Activated naive CD4-positive, alpha-beta T cell treated with anti-CD3 and anti-CD28 coated beads for 36 hours (primary cell): ENCODE data around the gene TTYH2. TPM values are rescaled to one million over a fixed set of nuclear protein-coding genes. Genes with fewer than 3 reads are reported as not detected.

Experiments
- CTCF ChIA-PET: fragments of 350-600 bp; sonication (Branson Sonifier 250); formaldehyde crosslinking; loops from one replicate; lab custom pipeline; 2021; ENCODE audit warnings: antibody characterized with exemption; lab: Charles Lee
- DNase-seq: peaks from one replicate; pipeline ENCODE4 v3.0.0-alpha.2; 2020
- H3K27ac Mint-ChIP-seq: one replicate; pipeline ENCODE4 v1.8.0; 2021; ENCODE audit warnings: mild to moderate bottlenecking, mixed read lengths
- H3K27me3 Mint-ChIP-seq: one replicate; pipeline ENCODE4 v1.8.0; 2021; ENCODE audit warnings: low read depth, mixed read lengths
- H3K36me3 Mint-ChIP-seq: one replicate; pipeline ENCODE4 v1.8.0; 2021; ENCODE audit warnings: low read depth, mixed read lengths
- H3K4me1 Mint-ChIP-seq: one replicate; pipeline ENCODE4 v1.8.0; 2021; ENCODE audit warnings: low read depth, mixed read lengths
- H3K4me3 Mint-ChIP-seq: one replicate; pipeline ENCODE4 v1.8.0; 2021; ENCODE audit warnings: mild to moderate bottlenecking, moderate library complexity, mixed read lengths
- H3K9me3 Mint-ChIP-seq: one replicate; pipeline ENCODE4 v1.8.0; 2021; ENCODE audit warnings: mixed read lengths
- intact Hi-C: fragments of 100-400 bp; cut with micrococcal nuclease; formaldehyde crosslinking; loops from one replicate; pipeline ENCODE4 v1.15.1; 2023
- total RNA-seq, 2 experiments: library from RNA; stranded (reverse); gene quantifications; one replicate each; pipeline ENCODE4 v1.2.3, GENCODE V29; 2021

The TTYH2 gene
- total RNA-seq, 2 experiments from 2014 or later = 2.5 to 2.8 TPM

DNA sequence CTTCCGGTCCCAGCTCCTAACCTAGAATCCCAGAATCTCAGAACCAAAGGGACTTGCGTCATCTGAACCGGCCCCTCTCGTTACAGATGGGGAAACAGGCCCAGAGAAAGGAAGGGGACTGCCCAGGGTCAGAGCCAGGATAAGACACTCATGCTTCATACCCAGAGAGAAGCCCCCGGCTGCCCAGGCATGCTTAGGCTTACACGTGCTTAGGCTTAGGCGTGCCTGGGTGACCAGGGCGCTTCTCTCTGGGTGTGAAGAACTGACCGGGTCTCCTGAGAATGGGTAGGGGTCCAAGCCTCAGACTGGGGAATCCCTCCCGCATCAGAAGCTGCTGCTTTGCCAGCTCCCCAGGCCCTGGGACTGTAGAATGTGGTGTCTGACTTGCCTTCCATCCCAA lies 30.8 kb downstream of the TTYH2 start:
- Mint-ChIP-seq H3K27me3 (no peaks in the 10 kb centered on the region), H3K36me3 (no peaks in the 10 kb centered on the region), H3K4me1 (no peaks in the 10 kb centered on the region), H3K4me3 (no peak overlapping the region), H3K27ac (no peak overlapping the region), H3K9me3 (no peaks in the 10 kb centered on the region)
- intact Hi-C loops = no loop called here
- CTCF ChIA-PET = interaction anchor here (0.6 to 1.1 kb wide), 2 partner anchors 17 to 421 kb away, joined by 3 read pairs; no protein-coding TSS in a partner anchor
- no peak for DNase-seq

DNA sequence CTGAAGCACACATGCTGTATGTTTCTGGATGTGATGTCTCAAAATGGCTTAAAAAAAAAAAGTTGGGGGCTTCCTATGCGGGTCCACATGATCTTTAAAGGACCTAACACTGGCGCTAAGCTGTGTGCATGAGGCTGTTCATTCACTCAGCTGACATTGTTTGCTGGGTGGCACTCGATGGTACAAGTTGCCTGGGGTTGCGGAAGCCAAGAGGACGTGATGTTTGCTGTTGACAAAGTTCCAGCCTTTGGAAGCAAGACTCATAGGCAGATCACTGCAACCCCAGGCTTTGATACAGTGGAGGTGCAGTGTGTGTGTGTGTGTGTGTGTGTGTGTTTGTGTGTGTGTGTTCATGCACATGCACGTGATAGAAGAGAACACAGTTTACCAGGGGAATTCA lies 31.2 kb downstream of the TTYH2 start:
- Mint-ChIP-seq H3K27ac (no peak overlapping the region), H3K36me3 (no peaks in the 10 kb centered on the region), H3K4me3 (no peak overlapping the region), H3K9me3 (no peaks in the 10 kb centered on the region), H3K27me3 (no peaks in the 10 kb centered on the region), H3K4me1 (no peaks in the 10 kb centered on the region)
- no peak for DNase-seq
- intact Hi-C loops = no loop called here
- CTCF ChIA-PET = interaction anchor here (1.1 kb wide), 1 partner anchor 17 kb away, joined by 3 read pairs; no protein-coding TSS in a partner anchor

DNA sequence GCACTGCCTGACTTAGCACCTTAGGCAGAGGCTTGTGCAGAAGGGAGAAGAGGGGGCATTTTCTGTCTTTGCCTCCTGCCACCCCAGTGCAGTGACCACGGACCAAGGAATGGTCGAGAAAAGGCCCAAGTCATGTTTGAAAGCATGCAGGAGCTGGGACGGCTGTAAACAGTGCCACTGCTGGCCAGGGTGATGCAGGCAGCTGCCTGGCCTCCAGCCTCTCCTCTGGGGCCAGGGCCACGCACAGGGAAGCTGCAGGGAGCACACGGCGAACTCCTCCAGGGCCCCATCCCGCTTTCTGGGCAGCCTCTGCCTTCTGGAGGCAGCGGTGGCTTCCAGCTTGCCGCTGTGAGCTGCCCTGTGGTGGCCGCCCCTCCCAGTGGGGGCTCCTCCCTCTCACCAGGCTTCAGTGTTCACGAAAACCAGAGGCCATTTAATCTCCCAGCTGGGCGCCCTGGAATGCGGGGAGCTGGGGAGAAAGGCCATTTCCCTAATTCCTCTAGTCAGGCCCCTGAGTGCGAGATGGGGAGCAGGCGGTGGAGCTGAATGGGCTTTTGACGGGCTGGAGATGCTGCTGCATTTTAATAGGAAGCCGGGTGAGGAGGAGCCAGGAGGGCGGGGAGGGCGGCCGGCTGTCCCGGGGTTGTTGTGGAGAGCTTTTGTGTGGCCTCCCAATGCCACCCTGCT lies 31.9 kb downstream of the TTYH2 start:
- intact Hi-C loops = no loop called here
- Mint-ChIP-seq H3K27me3 (no peaks in the 10 kb centered on the region), H3K36me3 (no peaks in the 10 kb centered on the region), H3K4me3 (no peak overlapping the region), H3K27ac (no peak overlapping the region), H3K9me3 (no peaks in the 10 kb centered on the region), H3K4me1 (no peaks in the 10 kb centered on the region)
- DNase-seq = no peak
- CTCF ChIA-PET = interaction anchor here (1.1 kb wide), 1 partner anchor 16 kb away, joined by 3 read pairs; no protein-coding TSS in a partner anchor

DNA sequence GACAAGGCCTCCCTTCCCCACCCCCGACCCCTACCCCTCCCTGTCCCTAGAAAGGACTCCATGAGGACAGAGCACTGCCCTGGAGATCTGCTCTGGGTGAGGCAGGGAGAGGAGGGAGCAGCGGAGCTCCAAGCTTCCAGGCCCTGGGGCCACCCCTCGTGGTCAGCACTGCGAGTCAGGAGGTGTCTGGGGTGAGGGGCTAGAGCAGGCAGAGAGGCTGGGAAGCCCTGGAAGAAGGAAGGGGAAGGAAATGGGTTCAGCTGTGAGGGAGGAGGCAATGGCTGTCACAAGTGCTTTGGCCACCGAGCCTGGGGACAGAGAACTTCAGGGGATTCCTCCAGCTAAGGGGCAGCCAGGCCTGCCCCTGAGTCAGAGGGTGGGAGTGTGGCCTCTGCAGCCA lies 32.5 kb downstream of the TTYH2 start:
- H3K36me3 Mint-ChIP-seq = no peaks in the 10 kb centered on the region
- no peaks in the 10 kb centered on the region for H3K9me3 Mint-ChIP-seq
- no peak for DNase-seq
- no peak overlapping the region for H3K27ac Mint-ChIP-seq
- CTCF ChIA-PET = no interaction called here
- intact Hi-C loops = no loop called here
- no peaks in the 10 kb centered on the region for H3K27me3 Mint-ChIP-seq
- no peaks in the 10 kb centered on the region for H3K4me1 Mint-ChIP-seq
- H3K4me3 Mint-ChIP-seq = no peak overlapping the region

DNA sequence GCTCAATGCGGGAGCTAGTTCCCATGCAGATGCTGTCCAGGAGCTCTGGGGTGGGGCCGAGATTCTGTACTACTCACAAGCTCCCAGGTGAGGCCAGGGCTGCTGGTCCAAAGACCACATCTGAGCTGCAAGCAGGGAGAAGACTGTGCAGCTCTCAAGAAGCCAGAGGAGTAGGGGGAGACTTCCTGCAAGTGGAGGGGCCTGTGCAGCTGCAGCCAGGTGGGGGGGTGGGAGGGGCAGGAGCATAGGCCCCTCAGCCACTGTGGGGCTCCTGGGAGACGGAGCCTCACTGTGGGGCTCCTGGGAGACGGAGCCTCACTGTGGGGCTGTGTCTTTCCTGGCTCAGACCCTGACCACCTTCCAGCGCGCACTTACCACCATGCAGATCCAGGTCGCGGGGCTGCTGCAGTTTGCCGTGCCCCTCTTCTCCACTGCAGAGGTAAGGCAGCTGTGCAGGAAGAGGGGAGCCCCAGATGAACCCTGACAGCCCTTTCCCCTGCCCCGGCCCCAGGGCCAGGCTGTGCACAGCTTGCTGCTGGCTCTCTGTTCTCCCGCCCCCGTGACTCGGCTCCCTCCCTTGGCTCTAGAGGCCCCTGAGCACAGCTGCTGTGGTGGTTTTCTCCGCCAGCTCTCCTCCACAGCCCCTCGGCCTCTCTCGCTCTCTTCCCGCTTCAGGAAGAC lies 36.4 kb downstream of the TTYH2 start:
- no peak for DNase-seq
- H3K4me3 Mint-ChIP-seq = no peak overlapping the region
- CTCF ChIA-PET = no interaction called here
- H3K36me3 Mint-ChIP-seq = no peaks in the 10 kb centered on the region
- no peaks in the 10 kb centered on the region for H3K9me3 Mint-ChIP-seq
- intact Hi-C loops = no loop called here
- H3K27me3 Mint-ChIP-seq = no peaks in the 10 kb centered on the region
- no peaks in the 10 kb centered on the region for H3K4me1 Mint-ChIP-seq
- no peak overlapping the region for H3K27ac Mint-ChIP-seq

DNA sequence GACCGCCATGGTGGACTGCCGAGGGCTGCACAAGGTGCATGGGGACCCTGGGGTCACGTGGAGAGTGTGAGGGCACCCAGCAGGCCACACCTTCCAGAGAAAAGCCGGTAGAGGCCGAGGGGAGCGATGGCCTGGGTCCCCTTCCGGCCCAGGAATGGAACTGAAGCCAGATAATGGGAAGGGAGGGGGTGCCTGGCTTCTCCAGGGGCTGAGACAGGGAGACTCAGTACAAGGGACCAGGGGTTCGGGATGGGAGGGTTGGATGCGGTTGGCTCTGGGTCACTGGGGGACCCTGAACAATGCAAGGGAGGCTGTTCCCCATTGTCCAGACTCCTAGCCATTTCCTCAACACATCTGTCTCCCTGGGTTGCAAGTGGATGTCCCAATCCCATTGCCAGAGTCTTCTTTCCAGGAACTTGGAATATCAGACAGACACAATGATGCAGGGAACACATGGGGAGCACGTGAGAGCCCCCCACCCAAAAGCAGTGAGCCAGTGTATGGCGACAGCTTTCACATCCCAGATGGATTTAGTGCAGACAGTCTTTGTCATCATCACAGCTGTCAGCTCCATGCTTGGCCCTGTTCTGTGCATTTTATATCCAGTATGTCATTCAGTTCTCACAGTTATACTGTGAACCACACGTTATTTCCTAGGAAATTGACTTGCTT lies 37.1 kb downstream of the TTYH2 start:
- Mint-ChIP-seq H3K9me3 (no peaks in the 10 kb centered on the region), H3K27me3 (no peaks in the 10 kb centered on the region), H3K4me1 (no peaks in the 10 kb centered on the region), H3K27ac (no peak overlapping the region), H3K36me3 (no peaks in the 10 kb centered on the region), H3K4me3 (no peak overlapping the region)
- no peak for DNase-seq
- intact Hi-C loops = no loop called here
- CTCF ChIA-PET = no interaction called here

DNA sequence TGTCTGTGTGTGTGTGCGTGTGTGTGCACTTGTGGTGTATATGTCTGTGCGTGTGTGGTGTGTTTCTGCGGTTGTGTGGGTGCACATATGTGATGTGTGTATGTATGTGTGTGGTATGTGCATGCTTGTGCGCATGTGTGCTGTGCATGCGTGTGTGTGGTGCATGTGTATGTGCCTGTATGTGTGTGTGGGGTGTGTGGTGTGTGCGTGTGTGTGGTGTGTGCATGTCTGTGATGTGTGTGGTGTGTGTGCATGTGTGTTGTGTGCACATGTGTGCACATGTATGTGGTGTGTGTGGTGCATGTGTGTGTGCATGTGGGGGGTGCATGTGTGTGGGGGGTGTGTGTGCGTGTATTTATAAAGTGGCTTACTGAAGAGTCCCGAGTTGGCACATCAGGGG lies 37.7 kb downstream of the TTYH2 start:
- intact Hi-C loops = no loop called here
- CTCF ChIA-PET = no interaction called here
- no peak overlapping the region for H3K4me3 Mint-ChIP-seq
- DNase-seq = no peak
- no peaks in the 10 kb centered on the region for H3K27me3 Mint-ChIP-seq
- H3K27ac Mint-ChIP-seq = no peak overlapping the region
- no peaks in the 10 kb centered on the region for H3K4me1 Mint-ChIP-seq
- H3K36me3 Mint-ChIP-seq = no peaks in the 10 kb centered on the region
- no peaks in the 10 kb centered on the region for H3K9me3 Mint-ChIP-seq

DNA sequence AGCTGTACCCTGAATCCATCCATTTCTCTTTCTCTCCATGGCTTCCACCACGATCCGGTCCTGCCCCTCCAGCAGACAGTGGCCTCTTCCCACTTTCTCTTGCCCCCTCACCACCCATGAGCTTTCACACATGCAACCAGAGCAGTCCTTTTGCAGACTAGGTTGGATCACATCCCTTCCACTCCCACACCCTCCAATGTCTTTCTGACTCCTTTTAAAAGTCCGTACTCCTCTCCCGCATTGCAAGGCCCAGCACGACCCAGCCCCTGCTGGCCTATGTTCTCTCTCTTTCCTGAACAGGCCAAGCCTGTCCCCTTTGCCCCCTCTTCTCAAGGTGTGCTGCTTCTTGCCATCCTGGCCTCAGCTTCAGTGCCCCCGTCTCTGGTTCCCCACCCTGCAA lies 38.2 kb downstream of the TTYH2 start:
- DNase-seq = no peak
- no peak overlapping the region for H3K27ac Mint-ChIP-seq
- CTCF ChIA-PET = no interaction called here
- H3K27me3 Mint-ChIP-seq = no peaks in the 10 kb centered on the region
- intact Hi-C loops = no loop called here
- no peaks in the 10 kb centered on the region for H3K36me3 Mint-ChIP-seq
- H3K4me3 Mint-ChIP-seq = no peak overlapping the region
- H3K9me3 Mint-ChIP-seq = no peaks in the 10 kb centered on the region
- no peaks in the 10 kb centered on the region for H3K4me1 Mint-ChIP-seq

DNA sequence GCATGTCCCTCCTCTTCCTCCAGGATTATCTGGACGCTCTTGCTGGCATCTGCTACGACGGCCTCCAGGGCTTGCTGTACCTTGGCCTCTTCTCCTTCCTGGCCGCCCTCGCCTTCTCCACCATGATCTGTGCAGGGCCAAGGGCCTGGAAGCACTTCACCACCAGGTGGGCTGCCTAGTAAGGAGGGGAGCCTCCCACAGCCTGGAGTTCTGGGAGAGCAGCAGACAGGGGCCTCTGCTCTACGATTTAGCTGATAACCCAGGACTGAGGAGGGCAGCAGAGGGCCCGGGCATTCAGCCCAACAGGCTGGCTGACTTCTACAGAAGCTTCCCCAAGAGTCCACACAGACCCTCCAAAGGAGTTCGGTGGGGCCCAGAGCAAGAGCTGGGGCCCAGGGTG lies 38.8 kb downstream of the TTYH2 start:
- DNase-seq = no peak
- no peak overlapping the region for H3K27ac Mint-ChIP-seq
- CTCF ChIA-PET = no interaction called here
- no peak overlapping the region for H3K4me3 Mint-ChIP-seq
- no peaks in the 10 kb centered on the region for H3K27me3 Mint-ChIP-seq
- no peaks in the 10 kb centered on the region for H3K4me1 Mint-ChIP-seq
- H3K9me3 Mint-ChIP-seq = no peaks in the 10 kb centered on the region
- intact Hi-C loops = no loop called here
- no peaks in the 10 kb centered on the region for H3K36me3 Mint-ChIP-seq

DNA sequence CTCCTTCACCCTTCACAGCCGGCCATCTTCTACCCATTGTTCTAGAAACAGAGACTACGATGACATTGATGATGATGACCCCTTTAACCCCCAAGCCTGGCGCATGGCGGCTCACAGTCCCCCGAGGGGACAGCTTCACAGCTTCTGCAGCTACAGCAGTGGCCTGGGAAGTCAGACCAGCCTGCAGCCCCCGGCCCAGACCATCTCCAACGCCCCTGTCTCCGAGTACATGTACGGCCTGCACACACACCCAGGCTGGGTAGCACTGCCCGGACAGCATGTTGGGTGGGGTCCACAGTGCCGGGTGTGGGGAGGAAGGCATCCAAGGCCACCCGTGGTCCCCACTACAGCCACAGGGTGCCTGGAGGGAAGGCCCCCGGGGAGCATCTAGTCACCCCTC lies 39.7 kb downstream of the TTYH2 start:
- no peaks in the 10 kb centered on the region for H3K4me1 Mint-ChIP-seq
- intact Hi-C loops = no loop called here
- no peak overlapping the region for H3K4me3 Mint-ChIP-seq
- no peak overlapping the region for H3K27ac Mint-ChIP-seq
- no peaks in the 10 kb centered on the region for H3K9me3 Mint-ChIP-seq
- DNase-seq = no peak
- CTCF ChIA-PET = no interaction called here
- H3K36me3 Mint-ChIP-seq = no peaks in the 10 kb centered on the region
- no peaks in the 10 kb centered on the region for H3K27me3 Mint-ChIP-seq

DNA sequence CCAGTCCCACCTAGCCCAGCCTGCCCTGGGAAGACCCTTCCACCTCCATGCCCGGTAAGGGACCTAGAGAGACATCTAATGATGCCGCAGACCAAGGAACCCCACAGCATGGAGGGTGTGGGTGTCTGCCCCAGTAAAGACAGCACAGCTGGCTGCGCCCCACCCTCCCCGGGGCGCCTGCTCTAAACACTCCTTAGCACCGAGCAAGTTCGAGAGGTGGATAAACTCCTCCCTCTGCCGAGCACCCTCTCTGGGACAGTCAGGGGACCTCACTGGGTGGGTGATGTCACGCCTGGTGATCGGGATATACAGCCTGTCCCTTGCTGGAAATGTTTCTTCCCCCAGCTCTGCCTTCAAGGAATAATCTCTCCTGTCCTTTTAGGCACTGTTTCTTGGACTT lies 43.9 kb downstream of the TTYH2 start:
- H3K27ac Mint-ChIP-seq = no peak overlapping the region
- no peak for DNase-seq
- H3K27me3 Mint-ChIP-seq = no peaks in the 10 kb centered on the region
- intact Hi-C loops = no loop called here
- no peaks in the 10 kb centered on the region for H3K36me3 Mint-ChIP-seq
- no peaks in the 10 kb centered on the region for H3K9me3 Mint-ChIP-seq
- H3K4me1 Mint-ChIP-seq = no peaks in the 10 kb centered on the region
- CTCF ChIA-PET = no interaction called here
- H3K4me3 Mint-ChIP-seq = no peak overlapping the region

DNA sequence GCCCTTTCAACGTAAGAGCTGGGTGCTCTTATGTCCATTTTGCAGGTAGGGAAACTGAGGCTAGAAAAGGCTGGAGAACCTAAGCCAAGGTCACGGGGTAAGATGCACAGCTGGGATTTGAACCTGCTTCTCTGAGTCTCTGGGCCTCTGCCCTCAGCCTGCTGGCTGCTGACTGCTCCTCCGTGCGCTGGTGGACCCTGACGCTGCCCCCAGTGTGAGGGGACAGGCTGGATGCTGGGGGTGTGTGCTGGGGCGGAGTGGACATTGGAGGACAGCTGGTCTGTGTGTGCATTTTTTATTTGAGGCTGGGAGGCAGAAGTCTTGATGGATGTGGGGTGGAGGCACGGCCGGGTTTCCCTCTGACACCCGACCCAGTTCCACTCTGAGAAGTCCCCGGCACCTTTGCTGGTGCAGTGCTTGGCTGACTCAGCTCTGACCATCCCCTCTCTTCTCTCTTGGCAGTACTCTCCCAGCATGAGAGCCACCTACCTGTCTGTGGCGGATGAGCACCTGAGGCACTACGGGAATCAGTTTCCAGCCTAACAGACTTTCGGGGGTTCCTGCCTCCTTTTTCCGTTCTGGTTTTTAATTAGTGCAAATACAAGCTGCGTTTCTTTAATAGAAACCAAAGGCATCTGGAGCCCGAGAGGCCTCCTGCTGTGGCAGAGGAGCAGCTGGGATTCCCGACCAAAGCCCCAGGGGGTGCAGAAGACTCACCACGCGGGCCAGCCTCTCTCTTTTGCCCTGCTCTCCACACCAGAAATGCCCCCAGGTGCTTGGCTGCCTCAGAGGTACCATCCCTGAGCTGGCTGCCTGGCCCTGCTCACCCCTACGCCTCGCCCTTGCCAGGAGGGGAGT lies 46.5 kb downstream of the TTYH2 start:
- intact Hi-C loops = no loop called here
- Mint-ChIP-seq H3K36me3 (no peaks in the 10 kb centered on the region), H3K9me3 (no peaks in the 10 kb centered on the region), H3K4me1 (no peaks in the 10 kb centered on the region), H3K4me3 (no peak overlapping the region), H3K27ac (no peak overlapping the region), H3K27me3 (no peaks in the 10 kb centered on the region)
- CTCF ChIA-PET = interaction anchor here (0.6 kb wide), 1 partner anchor 150 kb away, joined by 3 read pairs; no protein-coding TSS in a partner anchor
- no peak for DNase-seq
